WTC11 (cell line): Measurements from ENCODE around the gene CRAMP1.

Source experiments
- CBFB ChIP-seq: sonication (generic); formaldehyde crosslinking; IDR thresholded peaks from 2 replicates; pipeline ENCODE4 v1.8.1; 2022; ENCODE audit warnings: mild to moderate bottlenecking, low read depth, missing genetic modification reagents
- CREM ChIP-seq: sonication (generic); formaldehyde crosslinking; IDR thresholded peaks from 2 replicates; pipeline ENCODE4 v1.8.1; 2022; ENCODE audit warnings: mild to moderate bottlenecking, missing genetic modification reagents, moderate library complexity
- FOXJ3 ChIP-seq: sonication (generic); formaldehyde crosslinking; IDR thresholded peaks from 2 replicates; pipeline ENCODE4 v1.9.0; 2021; ENCODE audit warnings: missing genetic modification reagents, mild to moderate bottlenecking, borderline replicate concordance
- JUN ChIP-seq: sonication (generic); formaldehyde crosslinking; IDR thresholded peaks from 2 replicates; pipeline ENCODE4 v1.8.0; 2023; ENCODE audit warnings: mild to moderate bottlenecking, missing genetic modification reagents
- SMAD3 ChIP-seq: sonication (generic); formaldehyde crosslinking; IDR thresholded peaks from 2 replicates; pipeline ENCODE4 v1.8.0; 2022; ENCODE audit warnings: missing genetic modification reagents, mild to moderate bottlenecking, borderline replicate concordance
- ZNF138 ChIP-seq: sonication (generic); formaldehyde crosslinking; conservative IDR thresholded peaks from 2 replicates; pipeline ENCODE4 v1.8.1; 2022; ENCODE audit warnings: mild to moderate bottlenecking, moderate library complexity, missing genetic modification reagents
- ZNF671 ChIP-seq: fragments of 250-450 bp; sonication (Bioruptor Pico); IDR thresholded peaks from 2 replicates; pipeline ENCODE4 v1.8.0; 2021; ENCODE audit warnings: mild to moderate bottlenecking
- TF ChIP-seq, protein P1 (sequence below): sonication (generic); formaldehyde crosslinking; IDR thresholded peaks from 2 replicates; pipeline ENCODE4 v1.8.0; 2022; ENCODE audit warnings: mild to moderate bottlenecking, missing genetic modification reagents
- TF ChIP-seq, protein P2 (sequence below): fragments of 200-600 bp; IDR thresholded peaks from 2 replicates; pipeline ENCODE4 v1.8.0; 2022; ENCODE audit warnings: antibody characterized with exemption
- TF ChIP-seq, protein P3 (sequence below): sonication (generic); formaldehyde crosslinking; conservative IDR thresholded peaks from 2 replicates; pipeline ENCODE4 v1.8.1; 2022; ENCODE audit warnings: mild to moderate bottlenecking, missing genetic modification reagents
- TF ChIP-seq, protein P4 (sequence below): sonication (generic); formaldehyde crosslinking; IDR thresholded peaks from 2 replicates; pipeline ENCODE4 v1.8.1; 2023; ENCODE audit warnings: mild to moderate bottlenecking, missing genetic modification reagents, moderate library complexity
- TF ChIP-seq, protein P5 (sequence below): sonication (generic); formaldehyde crosslinking; IDR thresholded peaks from 2 replicates; pipeline ENCODE4 v1.8.1; 2023; ENCODE audit warnings: mild to moderate bottlenecking, moderate library complexity, missing genetic modification reagents

DNA sequence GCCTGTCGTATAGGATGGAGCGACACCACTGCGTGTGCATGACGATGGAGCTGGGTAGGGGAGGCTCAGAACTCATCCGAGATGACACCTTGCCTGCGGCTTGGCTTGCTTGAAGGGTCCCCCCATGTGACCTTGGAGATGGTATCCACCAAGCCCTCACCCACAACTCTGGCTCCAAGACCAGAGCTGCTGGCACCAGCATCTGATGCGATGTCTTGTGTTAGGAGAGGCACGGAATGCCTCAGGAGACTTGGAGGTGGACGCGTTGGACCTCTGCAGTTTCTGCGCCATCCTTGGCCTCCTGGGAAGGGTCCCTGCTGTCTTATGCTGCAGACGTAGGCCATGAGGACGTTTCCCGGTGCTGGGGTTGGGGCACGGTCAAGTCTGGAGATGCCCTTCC, 7.8 kb downstream of the CRAMP1 start:
- no peak for TF ChIP-seq CREM
- TF ChIP-seq, protein P1, sequence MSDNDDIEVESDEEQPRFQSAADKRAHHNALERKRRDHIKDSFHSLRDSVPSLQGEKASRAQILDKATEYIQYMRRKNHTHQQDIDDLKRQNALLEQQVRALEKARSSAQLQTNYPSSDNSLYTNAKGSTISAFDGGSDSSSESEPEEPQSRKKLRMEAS (CRISPR knock-in tag) = no peak
- no peak for TF ChIP-seq JUN (CRISPR knock-in tag)
- TF ChIP-seq ZNF138 (CRISPR knock-in tag) = no peak
- TF ChIP-seq, protein P2, sequence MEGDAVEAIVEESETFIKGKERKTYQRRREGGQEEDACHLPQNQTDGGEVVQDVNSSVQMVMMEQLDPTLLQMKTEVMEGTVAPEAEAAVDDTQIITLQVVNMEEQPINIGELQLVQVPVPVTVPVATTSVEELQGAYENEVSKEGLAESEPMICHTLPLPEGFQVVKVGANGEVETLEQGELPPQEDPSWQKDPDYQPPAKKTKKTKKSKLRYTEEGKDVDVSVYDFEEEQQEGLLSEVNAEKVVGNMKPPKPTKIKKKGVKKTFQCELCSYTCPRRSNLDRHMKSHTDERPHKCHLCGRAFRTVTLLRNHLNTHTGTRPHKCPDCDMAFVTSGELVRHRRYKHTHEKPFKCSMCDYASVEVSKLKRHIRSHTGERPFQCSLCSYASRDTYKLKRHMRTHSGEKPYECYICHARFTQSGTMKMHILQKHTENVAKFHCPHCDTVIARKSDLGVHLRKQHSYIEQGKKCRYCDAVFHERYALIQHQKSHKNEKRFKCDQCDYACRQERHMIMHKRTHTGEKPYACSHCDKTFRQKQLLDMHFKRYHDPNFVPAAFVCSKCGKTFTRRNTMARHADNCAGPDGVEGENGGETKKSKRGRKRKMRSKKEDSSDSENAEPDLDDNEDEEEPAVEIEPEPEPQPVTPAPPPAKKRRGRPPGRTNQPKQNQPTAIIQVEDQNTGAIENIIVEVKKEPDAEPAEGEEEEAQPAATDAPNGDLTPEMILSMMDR = no peak
- no peak for TF ChIP-seq SMAD3 (CRISPR knock-in tag)
- TF ChIP-seq FOXJ3 (CRISPR knock-in tag) = no peak
- TF ChIP-seq ZNF671 (CRISPR knock-in tag) = no peak
- TF ChIP-seq, protein P3, sequence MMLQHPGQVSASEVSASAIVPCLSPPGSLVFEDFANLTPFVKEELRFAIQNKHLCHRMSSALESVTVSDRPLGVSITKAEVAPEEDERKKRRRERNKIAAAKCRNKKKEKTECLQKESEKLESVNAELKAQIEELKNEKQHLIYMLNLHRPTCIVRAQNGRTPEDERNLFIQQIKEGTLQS (CRISPR knock-in tag) = no peak
- TF ChIP-seq CBFB (CRISPR knock-in tag) = no peak
- TF ChIP-seq, protein P4, sequence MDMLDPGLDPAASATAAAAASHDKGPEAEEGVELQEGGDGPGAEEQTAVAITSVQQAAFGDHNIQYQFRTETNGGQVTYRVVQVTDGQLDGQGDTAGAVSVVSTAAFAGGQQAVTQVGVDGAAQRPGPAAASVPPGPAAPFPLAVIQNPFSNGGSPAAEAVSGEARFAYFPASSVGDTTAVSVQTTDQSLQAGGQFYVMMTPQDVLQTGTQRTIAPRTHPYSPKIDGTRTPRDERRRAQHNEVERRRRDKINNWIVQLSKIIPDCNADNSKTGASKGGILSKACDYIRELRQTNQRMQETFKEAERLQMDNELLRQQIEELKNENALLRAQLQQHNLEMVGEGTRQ = no peak
- TF ChIP-seq, protein P5, sequence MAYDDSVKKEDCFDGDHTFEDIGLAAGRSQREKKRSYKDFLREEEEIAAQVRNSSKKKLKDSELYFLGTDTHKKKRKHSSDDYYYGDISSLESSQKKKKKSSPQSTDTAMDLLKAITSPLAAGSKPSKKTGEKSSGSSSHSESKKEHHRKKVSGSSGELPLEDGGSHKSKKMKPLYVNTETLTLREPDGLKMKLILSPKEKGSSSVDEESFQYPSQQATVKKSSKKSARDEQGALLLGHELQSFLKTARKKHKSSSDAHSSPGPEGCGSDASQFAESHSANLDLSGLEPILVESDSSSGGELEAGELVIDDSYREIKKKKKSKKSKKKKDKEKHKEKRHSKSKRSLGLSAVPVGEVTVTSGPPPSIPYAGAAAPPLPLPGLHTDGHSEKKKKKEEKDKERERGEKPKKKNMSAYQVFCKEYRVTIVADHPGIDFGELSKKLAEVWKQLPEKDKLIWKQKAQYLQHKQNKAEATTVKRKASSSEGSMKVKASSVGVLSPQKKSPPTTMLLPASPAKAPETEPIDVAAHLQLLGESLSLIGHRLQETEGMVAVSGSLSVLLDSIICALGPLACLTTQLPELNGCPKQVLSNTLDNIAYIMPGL (CRISPR knock-in tag) = no peak
